ENCODE results near the gene RRP15.

RRP15 gene

GRCh38 chr1:218367118-218367517 is 82.0 kb downstream of the RRP15 start:
- H3K4me3 ChIP-seq (ENCODE audit: low read depth, low read length), result no peak overlapping the region
- TF ChIP-seq, protein P1, sequence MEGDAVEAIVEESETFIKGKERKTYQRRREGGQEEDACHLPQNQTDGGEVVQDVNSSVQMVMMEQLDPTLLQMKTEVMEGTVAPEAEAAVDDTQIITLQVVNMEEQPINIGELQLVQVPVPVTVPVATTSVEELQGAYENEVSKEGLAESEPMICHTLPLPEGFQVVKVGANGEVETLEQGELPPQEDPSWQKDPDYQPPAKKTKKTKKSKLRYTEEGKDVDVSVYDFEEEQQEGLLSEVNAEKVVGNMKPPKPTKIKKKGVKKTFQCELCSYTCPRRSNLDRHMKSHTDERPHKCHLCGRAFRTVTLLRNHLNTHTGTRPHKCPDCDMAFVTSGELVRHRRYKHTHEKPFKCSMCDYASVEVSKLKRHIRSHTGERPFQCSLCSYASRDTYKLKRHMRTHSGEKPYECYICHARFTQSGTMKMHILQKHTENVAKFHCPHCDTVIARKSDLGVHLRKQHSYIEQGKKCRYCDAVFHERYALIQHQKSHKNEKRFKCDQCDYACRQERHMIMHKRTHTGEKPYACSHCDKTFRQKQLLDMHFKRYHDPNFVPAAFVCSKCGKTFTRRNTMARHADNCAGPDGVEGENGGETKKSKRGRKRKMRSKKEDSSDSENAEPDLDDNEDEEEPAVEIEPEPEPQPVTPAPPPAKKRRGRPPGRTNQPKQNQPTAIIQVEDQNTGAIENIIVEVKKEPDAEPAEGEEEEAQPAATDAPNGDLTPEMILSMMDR (IDR thresholded peaks at IDR 0.05; ENCODE audit: low read depth, low read length), result no peak
- TF ChIP-seq, protein P2, sequence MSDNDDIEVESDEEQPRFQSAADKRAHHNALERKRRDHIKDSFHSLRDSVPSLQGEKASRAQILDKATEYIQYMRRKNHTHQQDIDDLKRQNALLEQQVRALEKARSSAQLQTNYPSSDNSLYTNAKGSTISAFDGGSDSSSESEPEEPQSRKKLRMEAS (IDR thresholded peaks at IDR 0.05; ENCODE audit: low read depth, low read length), result no peak
- no peak for TF ChIP-seq MYC (IDR thresholded peaks at IDR 0.05; ENCODE audit: low read depth, low read length)
- no peak for TF ChIP-seq POLR2A (IDR thresholded peaks at IDR 0.05; ENCODE audit: extremely low read depth, insufficient read length)
- DNase-seq (ENCODE audit: low read depth), result no peak

- no peak for TF ChIP-seq MYC (IDR thresholded peaks at IDR 0.05; ENCODE audit: low read depth, low read length)
- TF ChIP-seq, protein P1 (IDR thresholded peaks at IDR 0.05; ENCODE audit: low read depth, low read length), result no peak
- no peak for TF ChIP-seq POLR2A (IDR thresholded peaks at IDR 0.05; ENCODE audit: extremely low read depth, insufficient read length)
- TF ChIP-seq, protein P2 (IDR thresholded peaks at IDR 0.05; ENCODE audit: low read depth, low read length), result no peak
- no peak for DNase-seq (ENCODE audit: low read depth)
These were observed 83.6 kb downstream of the RRP15 start for GRCh38 chr1:218368686-218369085.

GRCh38 chr1:218369688-218370511 is 84.8 kb downstream of the RRP15 start:
- TF ChIP-seq MYC (IDR thresholded peaks at IDR 0.05; ENCODE audit: low read depth, low read length) (no peak), POLR2A (IDR thresholded peaks at IDR 0.05; ENCODE audit: extremely low read depth, insufficient read length) (no peak)
- TF ChIP-seq, protein P1 (IDR thresholded peaks at IDR 0.05; ENCODE audit: low read depth, low read length), result no peak
- TF ChIP-seq, protein P2 (IDR thresholded peaks at IDR 0.05; ENCODE audit: low read depth, low read length), result no peak
- no peak overlapping the region for H3K4me3 ChIP-seq (ENCODE audit: low read depth, low read length)
- no peak for DNase-seq (ENCODE audit: low read depth)

More at GRCh38 chr1:218368686-218369085, 83.6 kb downstream of the RRP15 start:
- H3K4me3 ChIP-seq (ENCODE audit: low read depth, low read length), result no peak overlapping the region

- no peak overlapping the region for H3K4me3 ChIP-seq (ENCODE audit: low read depth, low read length)
- TF ChIP-seq, protein P1 (IDR thresholded peaks at IDR 0.05; ENCODE audit: low read depth, low read length), result no peak
- TF ChIP-seq MYC (IDR thresholded peaks at IDR 0.05; ENCODE audit: low read depth, low read length) (no peak), POLR2A (IDR thresholded peaks at IDR 0.05; ENCODE audit: extremely low read depth, insufficient read length) (no peak)
- TF ChIP-seq, protein P2 (IDR thresholded peaks at IDR 0.05; ENCODE audit: low read depth, low read length), result no peak
- no peak for DNase-seq (ENCODE audit: low read depth)
These were observed 87.0 kb downstream of the RRP15 start for GRCh38 chr1:218371927-218372672.

- no peak overlapping the region for H3K4me3 ChIP-seq (ENCODE audit: low read depth, low read length)
- no peak for DNase-seq (ENCODE audit: low read depth)
- TF ChIP-seq, protein P1 (IDR thresholded peaks at IDR 0.05; ENCODE audit: low read depth, low read length), result no peak
- no peak for TF ChIP-seq POLR2A (IDR thresholded peaks at IDR 0.05; ENCODE audit: extremely low read depth, insufficient read length)
- TF ChIP-seq, protein P2 (IDR thresholded peaks at IDR 0.05; ENCODE audit: low read depth, low read length), result no peak
- no peak for TF ChIP-seq MYC (IDR thresholded peaks at IDR 0.05; ENCODE audit: low read depth, low read length)
These were observed 89.6 kb downstream of the RRP15 start for GRCh38 chr1:218374401-218375353.

All from NB4 (cell line).